Activated CD8-positive, alpha-beta T cell treated with anti-CD3 and anti-CD28 coated beads for 36 hours (primary cell): ENCODE data around the gene LRP1. TPM values are rescaled to one million over a fixed set of nuclear protein-coding genes. Genes with fewer than 3 reads are reported as not detected.

Experiments
- ATAC-seq: fragments of 200-7000 bp; cut with Tn5 transposase; one replicate; pipeline ENCODE4 v1.10.0; 2021; ENCODE audit warnings: mild to moderate bottlenecking, moderate library complexity
- CTCF ChIA-PET: fragments of 350-600 bp; sonication (Branson Sonifier 250); formaldehyde crosslinking; loops from one replicate; lab custom pipeline; 2021; ENCODE audit warnings: antibody characterized with exemption; lab: Charles Lee
- POLR2A ChIA-PET: fragments of 350-600 bp; sonication (Branson Sonifier 250); formaldehyde crosslinking; loops from one replicate; lab custom pipeline; 2021; ENCODE audit warnings: antibody characterized with exemption; lab: Charles Lee
- DNase-seq: peaks from one replicate; pipeline ENCODE4 v3.0.0-alpha.2; 2020
- H3K27ac Mint-ChIP-seq: one replicate; pipeline ENCODE4 v1.8.0; 2021; ENCODE audit warnings: mild to moderate bottlenecking, mixed read lengths
- H3K27me3 Mint-ChIP-seq: one replicate; pipeline ENCODE4 v1.8.0; 2021; ENCODE audit warnings: mixed read lengths
- H3K36me3 Mint-ChIP-seq: one replicate; pipeline ENCODE4 v1.8.0; 2021; ENCODE audit warnings: low read depth, mixed read lengths
- H3K4me1 Mint-ChIP-seq: one replicate; pipeline ENCODE4 v1.8.0; 2021; ENCODE audit warnings: low read depth, mixed read lengths
- H3K4me3 Mint-ChIP-seq: one replicate; pipeline ENCODE4 v1.8.0; 2021; ENCODE audit warnings: mild to moderate bottlenecking, moderate library complexity, mixed read lengths
- H3K9me3 Mint-ChIP-seq: one replicate; pipeline ENCODE4 v1.8.0; 2021; ENCODE audit warnings: mixed read lengths
- intact Hi-C: fragments of 100-400 bp; cut with micrococcal nuclease; formaldehyde crosslinking; loops from one replicate; pipeline ENCODE4 v1.10.0; 2022
- total RNA-seq, 2 experiments: library from RNA; stranded (reverse); gene quantifications; one replicate each; pipeline ENCODE4 v1.2.3, GENCODE V29; 2021
- TF ChIP-seq, protein P1 (sequence below): fragments of 200-600 bp; IDR thresholded peaks from one replicate; pipeline ENCODE4 v1.8.0; 2022; ENCODE audit warnings: antibody characterized with exemption, mild to moderate bottlenecking

The LRP1 gene
- total RNA-seq, 2 experiments from 2014 or later: 1.5 to 1.9 TPM

GRCh38 chr12:57212701-57213057, 84.4 kb downstream of the LRP1 start:
- TF ChIP-seq, protein P1, sequence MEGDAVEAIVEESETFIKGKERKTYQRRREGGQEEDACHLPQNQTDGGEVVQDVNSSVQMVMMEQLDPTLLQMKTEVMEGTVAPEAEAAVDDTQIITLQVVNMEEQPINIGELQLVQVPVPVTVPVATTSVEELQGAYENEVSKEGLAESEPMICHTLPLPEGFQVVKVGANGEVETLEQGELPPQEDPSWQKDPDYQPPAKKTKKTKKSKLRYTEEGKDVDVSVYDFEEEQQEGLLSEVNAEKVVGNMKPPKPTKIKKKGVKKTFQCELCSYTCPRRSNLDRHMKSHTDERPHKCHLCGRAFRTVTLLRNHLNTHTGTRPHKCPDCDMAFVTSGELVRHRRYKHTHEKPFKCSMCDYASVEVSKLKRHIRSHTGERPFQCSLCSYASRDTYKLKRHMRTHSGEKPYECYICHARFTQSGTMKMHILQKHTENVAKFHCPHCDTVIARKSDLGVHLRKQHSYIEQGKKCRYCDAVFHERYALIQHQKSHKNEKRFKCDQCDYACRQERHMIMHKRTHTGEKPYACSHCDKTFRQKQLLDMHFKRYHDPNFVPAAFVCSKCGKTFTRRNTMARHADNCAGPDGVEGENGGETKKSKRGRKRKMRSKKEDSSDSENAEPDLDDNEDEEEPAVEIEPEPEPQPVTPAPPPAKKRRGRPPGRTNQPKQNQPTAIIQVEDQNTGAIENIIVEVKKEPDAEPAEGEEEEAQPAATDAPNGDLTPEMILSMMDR: no peak
- DNase-seq (no peak), ATAC-seq (no peak)
- peaks cover 34% of the 10 kb centered on the region for H3K27me3 Mint-ChIP-seq
- H3K9me3 Mint-ChIP-seq: no peaks in the 10 kb centered on the region
- intact Hi-C loops: loop anchor here (1.0 kb wide), 1 partner anchor 31 kb away; no protein-coding TSS in a partner anchor
- peaks cover 27% of the 10 kb centered on the region for H3K4me1 Mint-ChIP-seq
- no peak overlapping the region for H3K4me3 Mint-ChIP-seq
- H3K27ac Mint-ChIP-seq: no peak overlapping the region
- ChIA-PET CTCF (interaction anchor here (1.0 to 8.8 kb wide), 16 partner anchors 9 to 239 kb away, joined by 3 to 397 read pairs (median 8); partner anchors contain the start of genes LRP1, SHMT2, STAC3 and STAT6), POLR2A (interaction anchor here (8.2 kb wide), 1 partner anchor 27 kb away, joined by 99 read pairs; a partner anchor contains a TSS)
- no peaks in the 10 kb centered on the region for H3K36me3 Mint-ChIP-seq

GRCh38 chr12:57213058-57213715, 84.9 kb downstream of the LRP1 start:
- TF ChIP-seq, protein P1: peak; percentile 92
- no peaks in the 10 kb centered on the region for H3K36me3 Mint-ChIP-seq
- intact Hi-C loops: loop anchor here (1.0 kb wide), 1 partner anchor 30 kb away; no protein-coding TSS in a partner anchor
- peak; percentile 71 for ATAC-seq
- CTCF ChIA-PET: interaction anchor here (0.8 to 8.8 kb wide), 35 partner anchors 8 to 263 kb away, joined by 3 to 397 read pairs (median 4); partner anchors contain the start of genes GLI1, LRP1, SHMT2 and STAC3
- H3K9me3 Mint-ChIP-seq: no peaks in the 10 kb centered on the region
- H3K4me1 Mint-ChIP-seq: peaks cover 27% of the 10 kb centered on the region
- DNase-seq: peak; percentile 89
- peaks cover 38% of the 10 kb centered on the region for H3K27me3 Mint-ChIP-seq
- POLR2A ChIA-PET: interaction anchor here (1.0 to 8.2 kb wide), 3 partner anchors 17 to 27 kb away, joined by 3 to 99 read pairs (median 13); partner anchors contain the start of gene SHMT2
- no peak overlapping the region for H3K4me3 Mint-ChIP-seq
- no peak overlapping the region for H3K27ac Mint-ChIP-seq

DNA sequence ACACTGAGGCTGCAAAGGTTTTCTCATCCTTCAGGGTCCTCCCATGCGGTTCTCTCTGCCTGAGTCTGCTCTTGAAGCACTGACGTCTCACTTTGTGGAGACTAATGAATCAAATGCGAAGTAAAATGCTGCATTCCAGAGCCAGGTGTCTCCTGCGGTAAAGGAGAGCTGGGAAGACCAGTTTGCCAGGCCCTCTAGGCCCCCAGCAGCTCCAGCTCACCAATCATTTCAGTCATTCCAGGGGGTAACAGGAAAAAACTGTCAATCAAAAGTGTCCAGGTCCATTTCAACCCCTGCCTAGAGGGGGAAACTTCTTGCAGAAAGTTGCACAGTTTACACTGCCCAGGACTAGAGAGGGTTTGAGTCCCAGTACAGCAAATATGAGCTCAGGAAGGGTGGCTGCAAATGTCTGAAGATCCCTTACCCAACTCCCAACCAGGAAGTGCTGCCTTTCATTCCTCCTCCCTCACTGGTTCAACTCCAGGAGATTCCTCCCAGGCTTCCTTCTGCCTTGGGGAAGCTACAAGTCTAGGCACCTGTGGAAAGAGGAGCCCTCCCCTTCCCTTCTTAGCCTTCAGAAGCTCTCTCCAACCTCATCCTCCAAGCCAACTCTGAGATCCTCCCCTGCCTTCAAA, 85.6 kb downstream of the LRP1 start:
- peaks cover 27% of the 10 kb centered on the region for H3K4me1 Mint-ChIP-seq
- POLR2A ChIA-PET: interaction anchor here (0.7 to 8.2 kb wide), 7 partner anchors 9 to 278 kb away, joined by 3 to 99 read pairs (median 4); partner anchors contain the start of gene SHMT2
- ATAC-seq (no peak), DNase-seq (no peak)
- no peaks in the 10 kb centered on the region for H3K9me3 Mint-ChIP-seq
- CTCF ChIA-PET: interaction anchor here (0.8 to 8.8 kb wide), 45 partner anchors 8 to 263 kb away, joined by 3 to 397 read pairs (median 4); partner anchors contain the start of genes GLI1, LRP1, SHMT2 and STAC3
- intact Hi-C loops: loop anchor here (1.0 to 2.0 kb wide), 2 partner anchors 25 to 29 kb away; no protein-coding TSS in a partner anchor
- H3K36me3 Mint-ChIP-seq: no peaks in the 10 kb centered on the region
- TF ChIP-seq, protein P1: no peak
- H3K27me3 Mint-ChIP-seq: peaks cover 45% of the 10 kb centered on the region
- no peak overlapping the region for H3K27ac Mint-ChIP-seq
- no peak overlapping the region for H3K4me3 Mint-ChIP-seq

- Mint-ChIP-seq H3K9me3 (no peaks in the 10 kb centered on the region), H3K4me3 (no peak overlapping the region), H3K27me3 (peaks cover 49% of the 10 kb centered on the region), H3K4me1 (peaks cover 27% of the 10 kb centered on the region), H3K27ac (no peak overlapping the region), H3K36me3 (no peaks in the 10 kb centered on the region)
- intact Hi-C loops: loop anchor here (2.0 kb wide), 1 partner anchor 24 kb away; no protein-coding TSS in a partner anchor
- ChIA-PET POLR2A (interaction anchor here (0.6 to 8.2 kb wide), 9 partner anchors 9 to 277 kb away, joined by 3 to 99 read pairs (median 4); partner anchors contain the start of gene SHMT2), CTCF (interaction anchor here (0.8 to 8.8 kb wide), 41 partner anchors 14 to 262 kb away, joined by 3 to 397 read pairs (median 4); partner anchors contain the start of genes GLI1, SHMT2, STAC3 and STAT6)
- peak; percentile 67 for ATAC-seq
- DNase-seq: peak; percentile 86
- TF ChIP-seq, protein P1: peak; percentile 72
These were observed 86.1 kb downstream of the LRP1 start for GRCh38 chr12:57214398-57214781.
